HG02852 (cell line): ENCODE measurements around the gene TUBA3E.
"Not testable (repeated sequence)": the region's sequence is repeated elsewhere in the genome, so short reads cannot be mapped to it uniquely, and the experiment has no call there.

ENCODE experiments used
- ATAC-seq: cut with Tn5 transposase; IDR thresholded peaks from one replicate; pipeline ENCODE4 v1.9.1; 2021; ENCODE audit warnings: mild to moderate bottlenecking, moderate library complexity; ENCODE audit not compliant: unreplicated experiment

Gene TUBA3E

DNA sequence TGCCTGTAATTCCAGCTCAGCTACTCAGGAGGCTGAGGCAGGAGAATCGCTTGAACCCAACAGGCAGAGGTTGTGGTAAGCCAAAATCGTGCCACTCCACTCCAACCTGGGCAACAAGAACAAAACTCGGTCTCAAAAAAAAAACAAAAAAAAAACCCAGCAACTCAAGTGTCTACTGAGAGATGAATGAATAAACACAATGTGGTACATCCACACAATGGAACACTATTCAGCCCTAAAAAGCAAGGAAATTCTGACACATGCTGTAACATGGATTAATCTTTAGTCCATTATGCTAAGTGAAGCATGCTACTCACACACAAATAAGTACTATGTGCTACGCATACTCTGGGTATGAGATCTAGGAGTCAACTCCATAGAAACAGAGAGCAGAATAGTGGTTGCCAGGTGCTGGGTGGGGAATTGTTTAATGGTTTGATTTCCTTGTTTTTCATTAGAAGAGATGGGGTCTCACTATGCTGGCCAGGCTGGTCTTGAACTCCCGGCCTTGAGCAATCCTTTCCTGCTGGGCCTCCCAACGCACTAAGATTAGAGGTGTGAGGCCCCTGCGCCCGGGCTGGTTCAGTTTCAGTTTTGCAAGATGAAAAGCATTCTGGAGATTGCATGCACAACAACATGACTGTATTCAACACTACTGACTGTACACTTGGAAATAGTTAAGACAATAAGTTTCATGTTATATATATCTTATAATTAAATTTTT, 32.8 kb downstream of the TUBA3E start:
- ATAC-seq, result no peak

GRCh38 chr2:130162968-130163367, 35.3 kb downstream of the TUBA3E start:
- no peak for ATAC-seq

DNA sequence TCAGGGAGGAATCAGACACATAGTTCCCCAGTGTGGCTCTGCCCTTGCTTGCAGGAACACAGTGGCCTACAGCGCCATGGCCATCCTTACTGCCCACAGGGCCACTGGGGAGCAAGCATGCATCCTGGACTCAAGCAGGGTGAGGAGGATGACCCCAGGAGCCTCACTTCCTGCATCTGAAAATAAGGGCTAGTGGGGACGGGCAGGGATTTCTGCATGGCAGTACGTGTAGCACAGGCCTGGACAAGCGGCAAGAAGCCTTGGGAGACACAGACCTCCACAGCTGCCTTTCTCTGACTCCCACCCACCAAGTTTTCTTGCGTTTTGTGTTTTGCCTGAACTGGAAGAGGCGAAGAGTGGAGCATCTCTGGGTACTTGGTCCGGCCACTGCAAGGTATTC, 35.8 kb downstream of the TUBA3E start:
- not testable (repeated sequence) for ATAC-seq

GRCh38 chr2:130160838-130161705, 37.2 kb downstream of the TUBA3E start:
- not testable (repeated sequence) for ATAC-seq

GRCh38 chr2:130160131-130160530, 38.1 kb downstream of the TUBA3E start:
- no peak for ATAC-seq

DNA sequence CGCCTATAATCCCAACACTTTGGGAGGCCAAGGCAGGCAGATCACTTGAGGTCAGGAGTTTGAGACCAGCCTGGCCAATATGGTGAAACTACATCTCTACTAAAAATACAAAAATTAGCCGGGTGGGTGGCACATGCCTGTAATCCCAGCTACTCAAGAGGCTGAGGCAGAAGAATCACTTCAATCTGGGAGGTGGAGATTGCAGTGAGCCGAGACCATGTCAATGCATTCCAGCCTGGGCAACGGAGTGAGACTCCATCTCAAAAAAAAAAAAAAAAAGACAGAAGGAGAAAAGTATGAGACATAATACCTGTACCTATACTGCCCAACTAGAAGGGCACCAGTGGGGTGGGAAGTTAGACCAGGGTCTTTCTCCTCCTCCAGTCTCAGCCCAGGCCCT, 38.9 kb downstream of the TUBA3E start:
- not testable (repeated sequence) for ATAC-seq

GRCh38 chr2:130158631-130159030, 39.6 kb downstream of the TUBA3E start:
- no peak for ATAC-seq

GRCh38 chr2:130157825-130158514, 40.3 kb downstream of the TUBA3E start:
- peak; percentile 89 for ATAC-seq

GRCh38 chr2:130157354-130157753, 40.9 kb downstream of the TUBA3E start:
- ATAC-seq, result peak; percentile 14

GRCh38 chr2:130156624-130157004, 41.6 kb downstream of the TUBA3E start:
- ATAC-seq, result no peak

- ATAC-seq, result not testable (repeated sequence)
Observed at GRCh38 chr2:130155956-130156623, 42.1 kb downstream of the TUBA3E start.

- no peak for ATAC-seq
Observed at GRCh38 chr2:130154773-130155765, 43.2 kb downstream of the TUBA3E start.

DNA sequence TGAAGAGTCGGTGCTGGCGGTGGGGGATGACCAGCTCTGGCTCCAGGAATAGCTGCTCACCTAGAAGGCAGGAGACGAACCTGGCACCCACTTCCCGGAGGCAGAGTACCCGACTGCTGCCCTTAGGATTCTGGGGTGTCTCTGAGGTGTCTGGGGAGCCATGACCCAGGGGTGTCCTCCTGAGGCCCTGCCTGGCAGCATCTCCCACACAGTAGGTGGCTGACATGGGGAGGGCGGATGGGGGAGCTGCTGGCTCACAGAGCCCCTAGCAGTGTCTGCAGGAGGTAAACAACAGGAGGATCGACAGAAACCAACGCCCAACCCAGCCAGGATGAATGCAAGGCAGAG, 43.8 kb downstream of the TUBA3E start:
- ATAC-seq, result not testable (repeated sequence)

DNA sequence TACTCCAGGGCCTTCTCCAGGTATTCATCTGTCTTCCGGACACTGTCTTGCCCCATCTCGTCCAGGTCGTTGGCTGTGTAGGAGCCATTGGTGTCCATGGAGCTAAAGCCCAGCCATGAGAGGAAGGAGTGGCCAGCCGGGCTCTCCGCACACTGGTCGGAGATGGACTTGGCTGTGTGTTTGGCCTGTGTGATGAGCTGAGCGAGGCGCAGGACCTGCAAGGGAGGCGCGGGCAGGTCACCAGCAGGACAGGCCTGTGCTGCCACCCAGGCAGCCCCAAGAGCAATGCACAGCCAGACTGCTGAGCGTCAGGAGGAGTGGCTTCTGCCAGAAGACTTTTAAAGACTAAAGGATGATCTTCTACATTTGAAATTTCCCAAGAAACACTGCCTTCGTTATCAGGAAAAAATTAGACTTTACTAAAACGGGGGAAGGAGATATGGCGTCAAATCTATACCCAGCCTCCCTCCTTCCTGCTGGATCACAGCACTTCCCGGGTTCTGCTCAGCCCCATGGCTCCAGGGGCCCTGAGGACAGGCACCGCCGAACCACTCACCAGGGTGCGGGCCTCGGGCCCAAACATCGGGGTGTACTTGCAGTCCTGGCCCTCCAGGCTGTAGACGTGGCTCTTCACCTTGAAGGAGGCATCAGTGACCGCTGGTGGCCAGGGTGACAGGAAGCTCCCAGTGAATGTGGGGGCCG, 44.4 kb downstream of the TUBA3E start:
- ATAC-seq, result not testable (repeated sequence)

DNA sequence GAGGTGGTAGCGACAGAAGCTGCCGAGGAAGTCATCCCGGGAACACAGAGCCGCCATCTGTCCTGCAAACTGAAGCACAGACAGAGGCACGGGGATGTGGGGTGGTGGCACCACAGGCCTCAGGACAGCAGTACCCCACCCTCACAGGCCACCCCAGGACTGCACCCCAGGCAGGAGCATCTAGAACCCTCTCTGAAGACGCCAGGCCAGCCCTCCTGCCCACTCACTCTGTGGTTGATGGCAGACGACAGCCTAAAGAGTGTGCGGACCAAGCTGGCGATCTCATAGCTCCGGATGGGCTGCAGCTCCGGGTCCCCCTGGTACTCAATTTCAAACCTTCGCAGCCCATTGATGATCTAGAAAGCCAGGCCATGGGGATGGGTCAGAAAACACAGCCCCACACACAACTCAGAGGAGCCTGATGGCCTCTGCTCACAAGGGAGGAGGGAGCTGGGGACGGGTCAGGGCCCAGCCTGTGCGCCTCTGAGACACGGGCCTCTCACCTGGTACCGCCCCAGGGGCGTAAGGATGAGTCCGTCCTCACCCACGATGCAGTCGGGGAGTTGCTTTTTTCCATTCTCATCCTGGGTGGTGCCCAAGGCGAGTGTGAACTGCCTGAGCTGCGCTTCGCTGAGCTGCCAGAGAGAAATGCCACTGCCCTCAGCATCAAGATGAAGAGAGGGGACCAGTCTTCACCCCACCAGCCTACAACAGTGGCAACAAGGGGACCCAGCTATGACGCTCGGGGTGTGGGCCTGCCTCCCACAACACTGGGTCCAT, 45.2 kb downstream of the TUBA3E start:
- no peak for ATAC-seq

GRCh38 chr2:130152136-130152815, 46.0 kb downstream of the TUBA3E start:
- not testable (repeated sequence) for ATAC-seq

DNA sequence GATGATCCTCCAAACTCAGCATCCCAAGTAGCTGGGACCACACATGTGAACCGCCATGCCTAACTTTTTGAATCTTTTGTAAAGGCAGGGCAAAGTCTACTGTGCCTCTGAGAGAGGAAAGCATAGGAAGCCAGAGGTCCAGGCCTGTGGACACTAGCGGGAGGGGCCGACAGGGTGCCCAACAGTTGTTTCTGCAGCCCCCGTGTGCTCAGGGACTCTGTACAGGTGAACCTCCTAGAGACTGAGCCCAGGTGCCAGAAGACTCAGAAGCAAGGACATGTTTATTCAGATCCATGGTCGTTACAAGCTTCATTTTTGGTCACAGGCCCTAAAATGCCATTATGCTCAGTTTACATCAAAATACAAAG, 47.1 kb downstream of the TUBA3E start:
- ATAC-seq, result not testable (repeated sequence)
